Nephron (organoid): Measurements from ENCODE around the gene KCNQ5.

ENCODE experiments used
- H3K27ac Mint-ChIP-seq, 3 experiments: 2 replicates each; pipeline ENCODE4 v1.8.0; 2020; ENCODE audit warnings: mixed read lengths in 3 of 3, mild to moderate bottlenecking in 2 of 3, moderate library complexity in 1 of 3
- H3K27me3 Mint-ChIP-seq: 2 replicates; pipeline ENCODE4 v1.8.0; 2021; ENCODE audit warnings: low read depth, mild to moderate bottlenecking, moderate library complexity, mixed read lengths
- H3K36me3 Mint-ChIP-seq: 2 replicates; pipeline ENCODE4 v1.8.0; 2020; ENCODE audit warnings: low read depth, mixed read lengths
- H3K4me1 Mint-ChIP-seq: 2 replicates; pipeline ENCODE4 v1.8.0; 2020; ENCODE audit warnings: mixed read lengths
- H3K4me3 Mint-ChIP-seq, 3 experiments: 2 replicates each; pipeline ENCODE4 v1.8.0; 2020; ENCODE audit warnings: mild to moderate bottlenecking in 3 of 3, mixed read lengths in 3 of 3, moderate library complexity in 2 of 3
- H3K9me3 Mint-ChIP-seq: 2 replicates; pipeline ENCODE4 v1.8.0; 2020; ENCODE audit warnings: mixed read lengths
- CTCF ChIP-seq, 3 experiments: fragments of 200-600 bp; sonication (generic); IDR thresholded peaks; one replicate each; pipeline ENCODE4 v1.5.0; 2021; ENCODE audit warnings: antibody characterized with exemption in 3 of 3; ENCODE audit not compliant: unreplicated experiment in 3 of 3

Gene KCNQ5

DNA sequence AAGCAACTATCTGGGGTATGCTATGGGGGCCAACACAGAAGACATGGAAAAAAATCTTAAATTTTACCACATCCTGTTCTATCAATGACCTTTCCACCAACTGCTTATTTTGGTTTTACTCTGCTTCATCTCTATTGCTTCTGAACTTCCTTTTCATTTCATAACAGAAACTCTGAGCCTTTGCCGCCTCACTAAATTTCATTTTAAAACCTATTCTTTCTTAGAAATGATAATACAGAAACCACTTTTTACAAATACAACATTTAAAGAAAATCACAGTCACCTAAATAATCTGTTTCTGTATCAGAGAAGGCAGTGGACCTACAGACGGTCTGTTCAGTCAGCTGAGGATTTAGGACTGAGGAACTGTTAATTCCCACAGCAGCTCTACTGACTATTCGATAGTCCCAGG lies 117.5 kb downstream of the KCNQ5 start:
- no peaks in the 10 kb centered on the region for H3K9me3 Mint-ChIP-seq
- peaks cover 4% of the 10 kb centered on the region for H3K27me3 Mint-ChIP-seq
- no peak for TF ChIP-seq CTCF (IDR thresholded peaks at IDR 0.05; ENCODE audit: unreplicated experiment in 3 of 3)
- H3K4me1 Mint-ChIP-seq: peaks cover 9% of the 10 kb centered on the region
- no peak overlapping the region for H3K27ac Mint-ChIP-seq
- no peak overlapping the region for H3K4me3 Mint-ChIP-seq
- no peaks in the 10 kb centered on the region for H3K36me3 Mint-ChIP-seq

GRCh38 chr6:72740135-72740534 lies 118.3 kb downstream of the KCNQ5 start:
- no peak for TF ChIP-seq CTCF (IDR thresholded peaks at IDR 0.05; ENCODE audit: unreplicated experiment in 3 of 3)
- H3K4me1 Mint-ChIP-seq: peaks cover 9% of the 10 kb centered on the region
- no peak overlapping the region for H3K27ac Mint-ChIP-seq
- H3K9me3 Mint-ChIP-seq: no peaks in the 10 kb centered on the region
- H3K36me3 Mint-ChIP-seq: no peaks in the 10 kb centered on the region
- no peak overlapping the region for H3K4me3 Mint-ChIP-seq
- peaks cover 4% of the 10 kb centered on the region for H3K27me3 Mint-ChIP-seq

GRCh38 chr6:72741083-72741482 lies 119.2 kb downstream of the KCNQ5 start:
- TF ChIP-seq CTCF (IDR thresholded peaks at IDR 0.05; ENCODE audit: unreplicated experiment in 3 of 3): no peak
- Mint-ChIP-seq H3K27ac (no peak overlapping the region), H3K9me3 (no peaks in the 10 kb centered on the region), H3K27me3 (peaks cover 4% of the 10 kb centered on the region), H3K36me3 (no peaks in the 10 kb centered on the region), H3K4me1 (peaks cover 9% of the 10 kb centered on the region), H3K4me3 (no peak overlapping the region)

- Mint-ChIP-seq H3K36me3 (no peaks in the 10 kb centered on the region), H3K27ac (no peak overlapping the region), H3K27me3 (peaks cover 4% of the 10 kb centered on the region), H3K4me1 (peaks cover 9% of the 10 kb centered on the region), H3K9me3 (no peaks in the 10 kb centered on the region), H3K4me3 (no peak overlapping the region)
- no peak for TF ChIP-seq CTCF (IDR thresholded peaks at IDR 0.05; ENCODE audit: unreplicated experiment in 3 of 3)
These were observed 120.3 kb downstream of the KCNQ5 start for GRCh38 chr6:72742001-72742673.

DNA sequence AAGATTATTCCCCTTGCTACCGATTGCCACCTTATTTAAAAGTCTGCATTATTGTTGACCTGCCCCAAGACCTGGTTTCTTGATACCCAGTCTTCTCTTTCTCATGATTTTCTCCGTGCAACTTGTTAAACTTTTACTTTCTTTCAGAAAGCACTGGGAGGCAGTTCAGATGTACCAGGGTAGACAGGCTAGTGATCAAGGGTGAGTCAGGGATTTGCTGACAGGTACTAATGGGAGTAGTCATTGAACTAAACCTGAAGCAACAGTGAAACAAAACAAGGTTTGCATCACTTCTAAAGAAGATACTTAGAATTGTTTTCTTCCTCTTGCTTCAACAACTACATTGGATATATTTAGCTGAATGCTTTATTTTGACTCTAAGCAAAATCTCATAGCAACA lies 124.4 kb downstream of the KCNQ5 start:
- Mint-ChIP-seq H3K4me3 (no peak overlapping the region), H3K4me1 (peaks cover 9% of the 10 kb centered on the region), H3K9me3 (no peaks in the 10 kb centered on the region), H3K27me3 (peaks cover 4% of the 10 kb centered on the region), H3K36me3 (no peaks in the 10 kb centered on the region), H3K27ac (no peak overlapping the region)
- TF ChIP-seq CTCF (IDR thresholded peaks at IDR 0.05; ENCODE audit: unreplicated experiment in 3 of 3): no peak

DNA sequence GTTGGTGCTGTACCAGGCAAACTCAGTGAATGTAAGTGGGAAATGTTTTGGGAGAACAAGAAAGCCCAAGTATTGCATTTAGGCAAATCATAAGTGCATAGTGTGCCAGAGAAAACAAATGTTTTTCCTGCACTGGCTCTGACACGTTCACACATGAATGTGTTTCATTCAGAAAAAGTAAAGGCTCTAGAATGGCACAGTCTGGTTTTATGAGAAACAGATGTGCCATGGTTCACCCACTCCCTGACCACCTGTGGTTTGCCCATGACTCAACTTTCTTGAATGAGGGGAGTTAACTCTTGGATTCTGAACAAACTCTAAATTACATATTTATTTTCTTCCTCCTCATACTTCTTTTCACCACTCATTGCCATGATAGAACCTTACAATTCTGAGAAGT lies 126.9 kb downstream of the KCNQ5 start:
- no peak for TF ChIP-seq CTCF (IDR thresholded peaks at IDR 0.05; ENCODE audit: unreplicated experiment in 3 of 3)
- no peaks in the 10 kb centered on the region for H3K4me1 Mint-ChIP-seq
- no peak overlapping the region for H3K27ac Mint-ChIP-seq
- H3K9me3 Mint-ChIP-seq: no peaks in the 10 kb centered on the region
- peaks cover 4% of the 10 kb centered on the region for H3K27me3 Mint-ChIP-seq
- no peaks in the 10 kb centered on the region for H3K36me3 Mint-ChIP-seq
- H3K4me3 Mint-ChIP-seq: no peak overlapping the region
